Epithelial cell of proximal tubule (primary cell): ENCODE results near the gene NBAS. TPM values are rescaled to one million over a fixed set of nuclear protein-coding genes. Genes with fewer than 3 reads are reported as not detected.

Source experiments
- DNase-seq: peaks from one replicate; pipeline ENCODE4 v3.0.0-alpha.2; 2011; ENCODE audit warnings: low read depth
- H3K4me3 ChIP-seq: 2 replicates; pipeline ENCODE4 v1.5.1; 2011; ENCODE audit warnings: low read depth, mild to moderate bottlenecking, low read length
- total RNA-seq: library from RNA; depleted of rRNA; stranded (reverse); fragments of >200 nt; gene quantifications from 2 replicates; pipeline ENCODE4 v1.2.3, GENCODE V29; 2015
- TF ChIP-seq, protein P1 (sequence below): conservative IDR thresholded peaks from 2 replicates; pipeline ENCODE4 v1.5.1; 2012; ENCODE audit warnings: low read depth, mild to moderate bottlenecking, low read length

Gene NBAS
- total RNA-seq, 1 donor from 2014 or later: 48.4 TPM

DNA sequence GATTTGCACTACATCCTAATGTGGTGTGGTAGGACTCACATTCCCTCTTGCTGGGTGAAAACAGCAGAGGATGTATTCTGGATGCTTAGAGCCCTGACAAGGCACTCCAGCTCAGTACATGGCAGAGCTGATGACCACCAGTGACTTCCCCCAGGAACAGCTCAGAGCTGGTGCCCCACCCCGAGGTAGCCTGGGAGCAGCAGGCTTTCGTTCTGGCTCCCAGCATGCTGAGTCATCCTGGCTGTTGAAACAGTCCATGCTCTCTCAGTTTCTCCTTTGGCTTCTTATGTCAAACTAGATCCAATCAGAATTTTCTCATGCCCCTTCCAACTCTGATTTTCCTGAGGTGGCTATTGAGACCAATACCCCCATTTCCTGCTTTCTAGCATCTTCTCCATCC lies 438.2 kb downstream of the NBAS start:
- TF ChIP-seq, protein P1, sequence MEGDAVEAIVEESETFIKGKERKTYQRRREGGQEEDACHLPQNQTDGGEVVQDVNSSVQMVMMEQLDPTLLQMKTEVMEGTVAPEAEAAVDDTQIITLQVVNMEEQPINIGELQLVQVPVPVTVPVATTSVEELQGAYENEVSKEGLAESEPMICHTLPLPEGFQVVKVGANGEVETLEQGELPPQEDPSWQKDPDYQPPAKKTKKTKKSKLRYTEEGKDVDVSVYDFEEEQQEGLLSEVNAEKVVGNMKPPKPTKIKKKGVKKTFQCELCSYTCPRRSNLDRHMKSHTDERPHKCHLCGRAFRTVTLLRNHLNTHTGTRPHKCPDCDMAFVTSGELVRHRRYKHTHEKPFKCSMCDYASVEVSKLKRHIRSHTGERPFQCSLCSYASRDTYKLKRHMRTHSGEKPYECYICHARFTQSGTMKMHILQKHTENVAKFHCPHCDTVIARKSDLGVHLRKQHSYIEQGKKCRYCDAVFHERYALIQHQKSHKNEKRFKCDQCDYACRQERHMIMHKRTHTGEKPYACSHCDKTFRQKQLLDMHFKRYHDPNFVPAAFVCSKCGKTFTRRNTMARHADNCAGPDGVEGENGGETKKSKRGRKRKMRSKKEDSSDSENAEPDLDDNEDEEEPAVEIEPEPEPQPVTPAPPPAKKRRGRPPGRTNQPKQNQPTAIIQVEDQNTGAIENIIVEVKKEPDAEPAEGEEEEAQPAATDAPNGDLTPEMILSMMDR: no peak
- no peak overlapping the region for H3K4me3 ChIP-seq
- DNase-seq: no peak

DNA sequence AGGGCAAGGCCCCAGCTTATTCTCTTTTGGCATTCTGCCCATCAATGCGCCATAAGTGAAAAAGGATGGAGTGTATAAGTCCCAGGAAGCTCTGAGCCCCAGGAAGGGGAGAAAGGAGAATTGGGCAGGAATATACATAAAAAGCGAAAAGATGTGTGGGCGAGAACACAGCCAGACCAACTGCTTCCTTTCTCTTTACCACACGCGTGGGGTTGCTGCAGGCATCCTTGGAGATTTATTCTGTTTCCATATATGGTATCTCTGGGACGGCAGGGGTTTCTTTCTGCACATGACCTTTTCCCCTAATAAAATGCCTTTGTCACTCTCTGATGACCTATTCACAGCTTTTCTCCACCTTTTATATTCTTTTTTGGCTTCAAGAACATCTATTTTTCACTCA lies 440.5 kb downstream of the NBAS start:
- TF ChIP-seq, protein P1: no peak
- no peak for DNase-seq
- no peak overlapping the region for H3K4me3 ChIP-seq

DNA sequence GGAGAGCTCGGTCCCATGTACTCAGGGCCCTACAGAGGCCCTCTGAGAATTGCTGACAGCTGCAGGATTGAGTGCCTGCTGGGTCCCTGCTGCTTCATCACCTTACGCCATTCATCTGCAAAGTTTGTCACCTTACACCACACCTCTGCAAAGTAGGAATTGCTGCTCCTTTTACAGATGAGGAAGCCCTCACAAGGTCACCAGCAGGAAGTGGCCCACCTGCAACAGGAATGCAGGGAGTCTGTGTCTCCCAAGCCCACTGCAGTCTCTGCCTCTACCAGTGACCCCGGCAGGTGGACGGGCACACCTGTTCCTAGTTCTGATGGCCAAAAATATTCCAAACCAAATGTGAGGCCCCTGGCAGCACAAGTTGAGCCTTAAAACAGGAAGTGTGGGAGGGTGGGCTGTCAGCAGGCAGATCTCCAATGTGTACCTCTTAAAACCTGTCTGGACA lies 441.4 kb downstream of the NBAS start:
- no peak overlapping the region for H3K4me3 ChIP-seq
- TF ChIP-seq, protein P1: no peak
- no peak for DNase-seq

DNA sequence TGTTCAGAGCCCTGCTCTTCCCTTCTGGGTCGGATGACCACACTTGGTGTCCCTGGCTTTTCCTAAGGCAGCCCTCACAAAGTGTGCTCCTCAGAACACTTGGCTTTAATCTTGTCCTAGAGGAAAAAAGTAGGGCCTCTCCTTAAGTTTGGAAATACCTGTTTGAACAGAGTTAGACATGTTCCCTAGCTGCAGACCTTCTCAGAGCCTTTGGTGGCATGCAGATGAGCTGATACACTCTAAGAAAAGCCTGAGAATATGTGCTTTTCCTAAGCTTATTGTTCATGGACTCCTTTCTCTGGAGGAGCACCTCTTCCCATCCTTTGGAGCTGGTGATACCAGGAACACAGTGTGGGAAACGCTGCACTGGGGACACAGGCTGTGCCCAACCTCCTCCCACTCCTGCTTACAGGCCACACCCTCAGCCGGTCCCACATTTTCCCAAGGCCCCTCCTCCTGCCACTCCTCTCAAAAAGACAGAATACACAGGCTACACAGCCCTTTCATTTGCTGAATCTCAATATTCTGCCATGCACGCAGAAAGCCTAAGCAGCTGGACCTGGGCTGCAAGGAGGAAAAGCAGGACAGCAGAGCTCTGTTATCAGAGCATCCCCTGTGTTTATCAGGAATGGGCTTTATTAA lies 443.6 kb downstream of the NBAS start:
- no peak for DNase-seq
- no peak overlapping the region for H3K4me3 ChIP-seq
- TF ChIP-seq, protein P1: no peak

Other genes with a start within 250 kb of the NBAS start
- gene DDX1, start 30.5 kb upstream of the NBAS start, total RNA-seq: 70.2 and 77.0 TPM in 2 replicates